ENCODE results near the gene FXYD3.

FXYD3 gene

GRCh38 chr19:35109395-35110112, 6.1 kb upstream of the FXYD3 start:
- peak overlapping the region; percentile 67 for H3K27ac ChIP-seq
- peaks cover 4% of the 10 kb centered on the region for H3K9me3 ChIP-seq (ENCODE audit: severe bottlenecking)
- peak; percentile 65 for DNase-seq
- no peak overlapping the region for H3K4me3 ChIP-seq (ENCODE audit: low read depth, low read length)
- no peaks in the 10 kb centered on the region for H3K27me3 ChIP-seq (ENCODE audit: insufficient read depth, low read depth, severe bottlenecking)
- no peaks in the 10 kb centered on the region for H3K36me3 ChIP-seq
- no peak for TF ChIP-seq CTCF (IDR thresholded peaks at IDR 0.05; ENCODE audit: low read depth, low read length)

GRCh38 chr19:35110974-35111373, 4.6 kb upstream of the FXYD3 start:
- H3K9me3 ChIP-seq (ENCODE audit: severe bottlenecking): no peaks in the 10 kb centered on the region
- no peak overlapping the region for H3K4me3 ChIP-seq (ENCODE audit: low read depth, low read length)
- peak; percentile 54 for DNase-seq
- H3K36me3 ChIP-seq: no peaks in the 10 kb centered on the region
- peak overlapping the region; percentile 70 for H3K27ac ChIP-seq
- no peak for TF ChIP-seq CTCF (IDR thresholded peaks at IDR 0.05; ENCODE audit: low read depth, low read length)
- H3K27me3 ChIP-seq (ENCODE audit: insufficient read depth, low read depth, severe bottlenecking): no peaks in the 10 kb centered on the region

- H3K4me3 ChIP-seq (ENCODE audit: low read depth, low read length): no peak overlapping the region
- no peak for DNase-seq
- TF ChIP-seq CTCF (IDR thresholded peaks at IDR 0.05; ENCODE audit: low read depth, low read length): no peak
- no peaks in the 10 kb centered on the region for H3K36me3 ChIP-seq
- H3K9me3 ChIP-seq (ENCODE audit: severe bottlenecking): no peaks in the 10 kb centered on the region
- H3K27me3 ChIP-seq (ENCODE audit: insufficient read depth, low read depth, severe bottlenecking): no peaks in the 10 kb centered on the region
- no peak overlapping the region for H3K27ac ChIP-seq
Observed at GRCh38 chr19:35112995-35113688, 2.5 kb upstream of the FXYD3 start.

GRCh38 chr19:35114353-35115176, 1.1 kb upstream of the FXYD3 start:
- peak overlapping the region; percentile 98 for H3K27ac ChIP-seq
- H3K36me3 ChIP-seq: no peaks in the 10 kb centered on the region
- TF ChIP-seq CTCF (IDR thresholded peaks at IDR 0.05; ENCODE audit: low read depth, low read length): peak; percentile 95
- H3K27me3 ChIP-seq (ENCODE audit: insufficient read depth, low read depth, severe bottlenecking): no peaks in the 10 kb centered on the region
- H3K9me3 ChIP-seq (ENCODE audit: severe bottlenecking): no peaks in the 10 kb centered on the region
- H3K4me3 ChIP-seq (ENCODE audit: low read depth, low read length): peak overlapping the region; percentile 35
- peak; percentile 89 for DNase-seq

- Histone ChIP-seq H3K4me3 (ENCODE audit: low read depth, low read length) (no peak overlapping the region), H3K27ac (peak overlapping the region; percentile 98), H3K9me3 (ENCODE audit: severe bottlenecking) (no peaks in the 10 kb centered on the region), H3K27me3 (ENCODE audit: insufficient read depth, low read depth, severe bottlenecking) (no peaks in the 10 kb centered on the region), H3K36me3 (no peaks in the 10 kb centered on the region)
- DNase-seq: no peak
- TF ChIP-seq CTCF (IDR thresholded peaks at IDR 0.05; ENCODE audit: low read depth, low read length): no peak
Observed at GRCh38 chr19:35116072-35116801, 614 bp downstream of the FXYD3 start.
